ENCODE measurements around the gene KLF13.

DNA sequence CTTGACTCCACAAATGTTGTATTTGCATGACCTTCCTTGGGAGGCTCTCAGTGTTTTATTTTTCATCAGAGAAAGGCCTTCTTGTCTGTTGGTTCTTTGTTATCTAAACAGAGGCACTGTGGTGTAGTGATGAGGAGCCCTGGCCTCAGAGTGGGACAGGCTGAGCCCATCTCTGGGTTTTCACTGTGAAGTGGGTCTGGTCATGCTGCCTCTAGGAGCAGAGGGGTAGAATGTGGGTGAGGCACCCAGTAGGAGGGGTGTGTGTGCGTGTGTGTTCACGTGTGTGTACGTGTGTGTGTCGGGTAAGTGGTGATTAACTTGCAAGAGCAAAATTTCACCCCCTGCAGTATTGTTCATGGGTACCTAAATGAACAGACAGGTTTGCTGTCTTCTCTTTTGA, 14.4 kb downstream of the KLF13 start:
- TF ChIP-seq, protein P1, sequence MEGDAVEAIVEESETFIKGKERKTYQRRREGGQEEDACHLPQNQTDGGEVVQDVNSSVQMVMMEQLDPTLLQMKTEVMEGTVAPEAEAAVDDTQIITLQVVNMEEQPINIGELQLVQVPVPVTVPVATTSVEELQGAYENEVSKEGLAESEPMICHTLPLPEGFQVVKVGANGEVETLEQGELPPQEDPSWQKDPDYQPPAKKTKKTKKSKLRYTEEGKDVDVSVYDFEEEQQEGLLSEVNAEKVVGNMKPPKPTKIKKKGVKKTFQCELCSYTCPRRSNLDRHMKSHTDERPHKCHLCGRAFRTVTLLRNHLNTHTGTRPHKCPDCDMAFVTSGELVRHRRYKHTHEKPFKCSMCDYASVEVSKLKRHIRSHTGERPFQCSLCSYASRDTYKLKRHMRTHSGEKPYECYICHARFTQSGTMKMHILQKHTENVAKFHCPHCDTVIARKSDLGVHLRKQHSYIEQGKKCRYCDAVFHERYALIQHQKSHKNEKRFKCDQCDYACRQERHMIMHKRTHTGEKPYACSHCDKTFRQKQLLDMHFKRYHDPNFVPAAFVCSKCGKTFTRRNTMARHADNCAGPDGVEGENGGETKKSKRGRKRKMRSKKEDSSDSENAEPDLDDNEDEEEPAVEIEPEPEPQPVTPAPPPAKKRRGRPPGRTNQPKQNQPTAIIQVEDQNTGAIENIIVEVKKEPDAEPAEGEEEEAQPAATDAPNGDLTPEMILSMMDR (IDR thresholded peaks at IDR 0.05), result no peak
- no peak for TF ChIP-seq EZH2 (IDR thresholded peaks at IDR 0.05; ENCODE audit: borderline replicate concordance, insufficient read depth, low read depth, low read length, poor library complexity, severe bottlenecking)

Data from B cell (primary cell).